GM20000 (cell line): ENCODE results near the gene LECT2.

Experiments used
- DNase-seq: peaks from one replicate; pipeline ENCODE4 v3.0.0; 2012; ENCODE audit warnings: low spot score
- CTCF ChIP-seq: IDR thresholded peaks from 2 replicates; pipeline ENCODE4 v1.5.1; 2012; ENCODE audit warnings: mild to moderate bottlenecking, control low read depth; ENCODE audit errors: extremely low read depth, missing control alignments

LECT2 gene

GRCh38 chr5:135978993-135979392, 24.2 kb upstream of the LECT2 start:
- DNase-seq, result no peak
- TF ChIP-seq CTCF, result no peak

GRCh38 chr5:135978212-135978631, 23.4 kb upstream of the LECT2 start:
- DNase-seq, result no peak
- TF ChIP-seq CTCF, result no peak

GRCh38 chr5:135977375-135977928, 22.7 kb upstream of the LECT2 start:
- TF ChIP-seq CTCF, result peak; percentile 74
- DNase-seq, result peak; percentile 59

- no peak for TF ChIP-seq CTCF
- DNase-seq, result no peak
Measured at GRCh38 chr5:135976216-135976615, 21.4 kb upstream of the LECT2 start.

- TF ChIP-seq CTCF, result no peak
- no peak for DNase-seq
Measured at GRCh38 chr5:135975122-135975521, 20.3 kb upstream of the LECT2 start.

GRCh38 chr5:135974021-135974600, 19.3 kb upstream of the LECT2 start:
- TF ChIP-seq CTCF, result no peak
- DNase-seq, result no peak

- TF ChIP-seq CTCF, result no peak
- DNase-seq, result no peak
Measured at GRCh38 chr5:135973323-135974020, 18.7 kb upstream of the LECT2 start.
